Stimulated activated CD4-positive, alpha-beta T cell treated with anti-CD3 and anti-CD28 coated beads, TNF-alpha, amount 100 ng/mL, for 24 hours (primary cell): ENCODE measurements around the gene OXTR.
"Not testable (repeated sequence)": the region's sequence is repeated elsewhere in the genome, so short reads cannot be mapped to it uniquely, and the experiment has no call there.

Experiments used
- DNase-seq, 3 experiments: peaks; one replicate each; pipeline ENCODE4 v3.0.0-alpha.2; 2020; ENCODE audit warnings: low read depth in 3 of 3

The OXTR gene

DNA sequence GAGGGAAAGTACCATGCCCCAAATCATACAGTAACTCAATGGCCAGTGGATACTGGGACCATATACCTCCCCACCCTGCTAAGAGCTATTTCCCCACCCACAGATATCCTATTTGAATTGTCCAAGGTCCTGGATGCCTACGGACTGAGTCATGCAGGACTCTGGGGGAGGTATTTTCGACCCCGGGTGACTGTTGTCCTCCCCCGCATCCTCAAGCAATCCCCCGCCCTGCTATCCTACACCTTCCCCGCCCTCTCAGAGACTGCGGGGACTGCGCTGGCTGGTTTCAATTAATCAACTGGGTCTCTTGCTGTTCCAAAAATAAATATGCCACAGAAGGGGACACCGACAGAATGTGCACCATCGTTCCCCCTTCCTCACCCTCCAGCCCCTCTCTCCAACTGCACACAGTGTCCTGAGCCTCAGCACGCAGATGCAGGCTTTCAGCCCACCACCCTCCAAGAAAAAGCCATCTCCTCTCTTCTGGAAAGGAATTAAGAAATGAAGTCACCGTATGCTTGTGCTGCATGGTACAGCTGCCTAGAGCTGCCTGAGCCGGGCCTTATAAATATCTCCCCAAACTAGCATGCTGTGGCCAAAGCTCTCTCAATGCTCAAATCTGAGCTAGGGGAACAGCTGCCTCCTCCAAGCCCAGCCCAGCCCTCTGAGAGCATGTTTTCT, 27.7 kb downstream of the OXTR start:
- no peak for DNase-seq

DNA sequence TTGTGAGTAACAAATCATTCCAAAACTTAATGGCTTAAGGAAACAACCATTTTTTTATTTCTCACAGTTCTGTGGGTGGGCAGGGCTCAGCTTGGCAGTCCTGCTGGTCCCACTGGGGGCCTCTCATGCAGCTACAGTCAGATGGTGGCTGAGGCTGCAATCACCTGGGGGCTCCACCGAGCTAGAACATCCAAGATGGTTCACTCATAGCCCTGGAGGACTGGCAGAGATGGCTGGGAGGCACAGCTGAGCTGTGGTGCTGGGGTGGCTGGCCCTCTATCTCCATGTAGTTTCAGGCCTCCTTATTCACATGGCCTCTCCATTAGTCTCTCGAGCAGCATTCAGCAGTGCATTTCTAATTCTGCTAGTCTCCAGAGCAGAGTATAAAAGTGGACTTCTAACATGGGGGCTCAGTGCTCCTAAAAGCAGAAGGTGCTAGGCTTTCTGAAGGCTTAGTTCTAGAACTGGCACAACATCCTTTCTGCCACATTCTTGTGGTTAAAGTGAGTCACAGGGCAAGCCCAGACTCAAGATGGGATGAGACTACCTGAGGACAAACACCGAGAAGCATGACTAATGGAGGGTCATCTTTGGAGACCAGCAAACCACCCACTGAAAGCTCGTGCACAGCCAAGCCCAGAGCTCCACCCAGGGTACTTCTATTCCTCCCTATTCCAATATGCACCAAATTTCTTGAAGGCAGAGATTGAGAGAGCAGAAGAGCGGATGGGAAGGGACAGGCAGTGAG, 29.5 kb downstream of the OXTR start:
- DNase-seq, result no peak

- DNase-seq, result no peak
These were observed 30.8 kb downstream of the OXTR start for GRCh38 chr3:8738639-8739038.

DNA sequence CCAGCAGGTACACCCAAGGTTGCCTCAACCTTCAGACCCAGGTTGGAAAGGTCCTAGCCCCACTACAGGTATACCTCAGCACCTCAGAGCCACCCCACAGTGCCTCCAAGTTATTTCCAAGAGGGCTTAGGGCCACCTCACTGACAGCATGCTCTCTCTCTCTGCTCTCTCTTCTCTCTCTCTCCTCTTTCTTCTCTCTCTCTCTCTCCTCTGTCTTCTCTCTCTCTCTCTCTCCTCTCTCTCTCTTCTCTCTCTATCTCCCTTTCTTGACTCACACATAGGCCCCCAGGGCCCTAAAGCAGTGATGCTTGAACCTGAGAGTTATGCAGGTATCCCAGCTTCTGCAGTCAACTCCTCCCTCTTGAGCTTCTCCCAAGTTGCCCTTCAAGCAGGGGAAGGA, 31.6 kb downstream of the OXTR start:
- DNase-seq, result no peak

DNA sequence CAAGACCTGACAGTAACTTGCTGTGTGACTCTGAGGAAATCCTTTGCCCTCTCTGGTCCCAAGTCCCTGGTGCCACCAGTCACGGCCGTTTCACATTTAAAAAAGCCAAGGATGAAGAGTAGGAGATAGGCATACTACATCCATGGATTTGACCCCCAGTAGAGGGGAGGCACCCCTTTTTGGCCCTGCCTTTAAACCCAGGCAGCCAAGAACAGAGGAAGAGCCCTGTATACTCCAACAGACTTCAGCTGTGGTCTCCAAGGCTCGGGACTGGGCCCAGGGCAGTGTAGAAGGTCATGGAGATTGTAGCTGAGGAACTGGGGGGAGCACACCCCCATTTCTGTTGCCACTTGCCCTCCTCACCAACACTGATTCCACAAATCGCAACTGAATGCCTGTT, 32.1 kb downstream of the OXTR start:
- no peak for DNase-seq

DNA sequence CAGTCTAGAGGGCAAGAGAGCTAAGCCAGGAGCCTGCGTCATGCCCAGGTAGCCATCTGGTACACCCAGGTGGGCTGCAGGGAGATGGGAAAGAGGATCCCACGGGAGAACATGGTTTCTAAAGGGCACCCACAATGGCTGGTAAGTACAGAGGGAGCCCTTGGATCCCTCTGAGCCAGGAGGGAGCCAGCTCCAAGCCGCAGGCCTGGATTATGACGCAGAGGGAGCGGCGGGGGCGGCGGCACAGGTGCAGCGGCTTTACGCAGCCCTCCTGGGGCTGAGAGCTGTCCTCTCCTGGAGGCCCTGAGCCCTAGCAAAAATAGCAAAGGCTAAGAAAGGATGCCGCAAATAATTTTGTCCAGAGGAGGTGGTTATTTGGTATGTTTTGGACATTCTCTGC, 33.0 kb downstream of the OXTR start:
- DNase-seq, result no peak

- DNase-seq, result no peak
These were observed 34.5 kb downstream of the OXTR start for GRCh38 chr3:8734908-8735307.

GRCh38 chr3:8734137-8734878, 35.1 kb downstream of the OXTR start:
- no peak for DNase-seq

GRCh38 chr3:8733332-8734094, 35.9 kb downstream of the OXTR start, which contains the start of gene CAV3:
TSS of gene CAV3 (plus strand) at chr3:8733802. CDS start at chr3:8733877, 75 bp downstream.
- DNase-seq, result no peak

DNA sequence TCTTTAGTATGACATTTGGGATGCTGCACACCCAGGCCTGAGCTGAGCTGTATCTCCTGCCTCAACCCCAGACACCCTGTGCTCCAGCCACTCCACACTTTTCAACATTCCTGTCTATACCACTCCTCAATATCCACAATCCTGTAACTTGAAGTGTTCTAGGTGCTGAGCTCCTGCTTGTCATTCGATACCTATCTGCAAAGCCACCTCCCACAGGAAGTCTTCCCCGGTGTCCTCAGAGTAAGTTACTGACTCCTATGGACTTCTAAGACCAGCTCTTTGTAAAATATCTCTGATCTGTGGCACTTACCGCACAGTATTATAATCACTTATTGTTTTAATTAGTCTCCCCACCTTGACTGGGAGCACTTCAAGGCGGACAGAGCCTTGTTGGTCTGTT, 37.0 kb downstream of the OXTR start:
- DNase-seq, result no peak

DNA sequence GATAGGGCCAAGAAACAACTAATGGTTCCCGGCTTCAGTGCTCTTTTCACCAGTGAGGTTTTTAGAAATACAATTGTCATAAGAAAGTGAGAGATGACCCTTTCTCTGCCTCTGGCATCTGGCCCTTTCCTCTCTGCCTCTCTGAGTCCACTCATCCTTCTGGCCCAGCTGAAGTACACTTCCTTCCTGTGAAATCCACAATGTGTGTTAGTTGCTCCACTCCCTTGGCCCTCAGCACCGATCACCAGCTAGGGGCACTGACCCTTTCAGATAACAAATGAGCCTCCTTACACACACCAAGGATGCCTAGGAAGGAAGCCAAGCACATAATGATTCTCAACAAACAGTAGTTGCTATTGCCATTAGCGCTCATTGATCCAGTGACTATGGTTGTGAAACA, 38.8 kb downstream of the OXTR start:
- no peak for DNase-seq

- no peak for DNase-seq
These were observed 39.9 kb downstream of the OXTR start for GRCh38 chr3:8729479-8729878.

DNA sequence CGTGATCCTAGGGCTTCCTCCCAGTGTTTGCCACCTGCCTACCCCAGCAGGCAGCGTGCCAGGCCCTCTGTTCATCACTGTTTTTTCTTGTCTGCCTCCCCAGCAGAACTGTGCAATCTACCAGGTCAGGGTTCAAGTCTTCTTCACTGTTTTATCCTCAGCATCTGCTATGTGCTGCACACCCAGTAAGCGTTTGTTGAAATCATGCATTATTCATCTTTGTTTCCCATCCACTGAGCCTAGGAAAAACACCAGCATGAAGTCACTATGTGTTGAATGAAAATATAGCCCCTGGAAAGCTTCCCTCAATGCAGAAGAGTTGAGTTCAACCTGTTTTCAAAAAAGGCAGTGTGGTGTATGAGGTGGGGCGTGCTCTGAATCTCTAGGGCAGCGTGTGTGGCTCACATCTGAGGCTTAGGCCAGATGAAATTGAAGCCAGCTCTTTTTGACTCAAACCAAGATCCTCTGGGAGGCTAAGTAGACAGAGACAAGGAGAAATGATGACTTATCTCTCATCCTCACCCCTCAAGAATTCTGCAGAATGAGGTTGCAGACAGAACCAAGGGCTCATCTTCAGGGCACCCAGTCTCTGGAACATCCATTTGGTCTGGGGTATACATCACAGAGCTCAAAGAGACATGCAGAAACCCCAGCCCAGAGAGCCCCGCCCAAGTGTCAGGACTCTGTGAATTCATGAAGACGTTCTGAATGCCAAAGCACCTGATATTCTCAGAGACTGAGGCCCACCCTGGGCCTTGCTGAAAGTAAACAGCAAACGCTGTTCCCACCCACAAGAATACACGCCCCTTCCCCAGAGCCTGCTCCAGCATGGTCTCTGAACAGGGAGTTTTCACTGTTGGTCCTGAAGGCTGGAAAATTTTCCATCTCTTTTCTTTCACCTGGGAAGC, 41.6 kb downstream of the OXTR start:
- DNase-seq, result no peak

DNA sequence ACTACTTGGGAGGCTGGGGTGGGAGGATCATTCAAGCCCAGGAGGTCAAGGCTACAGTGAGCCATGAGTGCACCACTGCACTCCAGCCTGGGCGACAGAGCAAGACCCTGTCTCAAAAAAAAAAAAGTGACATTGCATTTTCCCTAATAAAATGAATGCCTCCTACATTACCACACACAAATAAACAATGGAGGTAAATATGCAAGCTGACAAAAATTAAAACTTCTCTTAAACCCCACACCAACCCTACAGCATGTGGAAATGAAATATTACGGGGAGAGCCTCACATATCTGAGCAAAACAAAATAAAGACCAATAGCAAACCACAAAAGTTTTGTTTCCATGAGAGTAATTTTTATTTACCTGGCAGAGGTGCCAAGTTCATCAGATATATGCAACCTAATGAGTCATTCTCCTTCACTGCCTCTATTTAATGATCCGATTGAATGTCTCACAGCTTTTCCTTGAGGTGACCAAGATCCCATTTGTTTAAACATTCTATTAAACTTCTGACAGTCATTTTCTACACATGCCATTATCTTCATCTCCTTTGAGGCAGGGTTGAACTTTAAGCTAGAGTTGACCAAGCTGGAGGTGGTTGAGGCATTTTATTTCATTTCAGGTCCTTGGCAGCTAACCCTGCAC, 45.2 kb downstream of the OXTR start:
- DNase-seq, result no peak

GRCh38 chr3:8723612-8724011, 45.8 kb downstream of the OXTR start:
- DNase-seq, result no peak

GRCh38 chr3:8722808-8723207, 46.6 kb downstream of the OXTR start:
- DNase-seq, result no peak

GRCh38 chr3:8715757-8716156, 53.7 kb downstream of the OXTR start:
- not testable (repeated sequence) for DNase-seq

GRCh38 chr3:8713901-8714759, 55.3 kb downstream of the OXTR start:
- DNase-seq, result no peak

GRCh38 chr3:8712908-8713255, 56.5 kb downstream of the OXTR start:
- no peak for DNase-seq
